ENCODE results near the gene PMM2.

- TF ChIP-seq, protein P1, sequence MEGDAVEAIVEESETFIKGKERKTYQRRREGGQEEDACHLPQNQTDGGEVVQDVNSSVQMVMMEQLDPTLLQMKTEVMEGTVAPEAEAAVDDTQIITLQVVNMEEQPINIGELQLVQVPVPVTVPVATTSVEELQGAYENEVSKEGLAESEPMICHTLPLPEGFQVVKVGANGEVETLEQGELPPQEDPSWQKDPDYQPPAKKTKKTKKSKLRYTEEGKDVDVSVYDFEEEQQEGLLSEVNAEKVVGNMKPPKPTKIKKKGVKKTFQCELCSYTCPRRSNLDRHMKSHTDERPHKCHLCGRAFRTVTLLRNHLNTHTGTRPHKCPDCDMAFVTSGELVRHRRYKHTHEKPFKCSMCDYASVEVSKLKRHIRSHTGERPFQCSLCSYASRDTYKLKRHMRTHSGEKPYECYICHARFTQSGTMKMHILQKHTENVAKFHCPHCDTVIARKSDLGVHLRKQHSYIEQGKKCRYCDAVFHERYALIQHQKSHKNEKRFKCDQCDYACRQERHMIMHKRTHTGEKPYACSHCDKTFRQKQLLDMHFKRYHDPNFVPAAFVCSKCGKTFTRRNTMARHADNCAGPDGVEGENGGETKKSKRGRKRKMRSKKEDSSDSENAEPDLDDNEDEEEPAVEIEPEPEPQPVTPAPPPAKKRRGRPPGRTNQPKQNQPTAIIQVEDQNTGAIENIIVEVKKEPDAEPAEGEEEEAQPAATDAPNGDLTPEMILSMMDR (IDR thresholded peaks at IDR 0.05; ENCODE audit: extremely low read depth in 1 of 2, insufficient read depth in 1 of 2, low read depth in 1 of 2, low read length in 2 of 2) = no peak
- TF ChIP-seq MYC (IDR thresholded peaks at IDR 0.05; ENCODE audit: low read depth, low read length) (no peak), EZH2 (IDR thresholded peaks at IDR 0.05; ENCODE audit: borderline replicate concordance, low read depth, low read length, severe bottlenecking) (no peak), POLR2A (IDR thresholded peaks at IDR 0.05; ENCODE audit: low read depth, low read length) (no peak), FOS (IDR thresholded peaks at IDR 0.05; ENCODE audit: borderline replicate concordance, insufficient read depth, low read length) (no peak), POLR2AphosphoS5 (IDR thresholded peaks at IDR 0.05; ENCODE audit: insufficient read depth, low read depth, low read length) (no peak), MAX (IDR thresholded peaks at IDR 0.05; ENCODE audit: insufficient read depth, insufficient read length) (no peak), JUN (IDR thresholded peaks at IDR 0.05; ENCODE audit: borderline replicate concordance, insufficient read depth, insufficient read length, low read depth) (no peak)
Measured at GRCh38 chr16:8782673-8783072, 15.0 kb upstream of the PMM2 start.
